H7 (cell line): Measurements from ENCODE around the gene SCN4B. TPM values are rescaled to one million over a fixed set of nuclear protein-coding genes. Genes with fewer than 3 reads are reported as not detected.

Source experiments
- DNase-seq: peaks from one replicate; pipeline ENCODE4 v3.0.0; 2012
- H3K27me3 ChIP-seq: 2 replicates; pipeline ENCODE4 v1.6.0; 2011; ENCODE audit warnings: mild to moderate bottlenecking, low read length; ENCODE audit not compliant: control insufficient read depth, insufficient read depth
- H3K36me3 ChIP-seq: replicated peaks from 2 replicates; pipeline ENCODE4 v1.5.1; 2011; ENCODE audit warnings: low read length; ENCODE audit not compliant: control insufficient read depth, insufficient read depth
- H3K4me3 ChIP-seq: 2 replicates; pipeline ENCODE4 v1.5.1; 2011; ENCODE audit warnings: low read depth, mild to moderate bottlenecking, control low read depth, low read length, moderate library complexity; ENCODE audit not compliant: insufficient read depth
- total RNA-seq: library from RNA; depleted of rRNA; stranded (reverse); fragments of >200 nt; shearing (Covaris generic); gene quantifications from 2 replicates; pipeline ENCODE4 v1.2.3, GENCODE V29; 2014

SCN4B gene
- total RNA-seq, 1 experiment from 2014 or later = 1.0 TPM

- Histone ChIP-seq H3K4me3 (no peak overlapping the region), H3K36me3 (no peaks in the 10 kb centered on the region), H3K27me3 (no peaks in the 10 kb centered on the region)
- no peak for DNase-seq
These were observed 39.8 kb downstream of the SCN4B start for GRCh38 chr11:118112711-118113430.

GRCh38 chr11:118111744-118112035 lies 40.9 kb downstream of the SCN4B start:
- H3K27me3 ChIP-seq = no peaks in the 10 kb centered on the region
- DNase-seq = no peak
- H3K4me3 ChIP-seq = no peak overlapping the region
- no peaks in the 10 kb centered on the region for H3K36me3 ChIP-seq

GRCh38 chr11:118111019-118111743 lies 41.4 kb downstream of the SCN4B start:
- Histone ChIP-seq H3K4me3 (no peak overlapping the region), H3K36me3 (no peaks in the 10 kb centered on the region), H3K27me3 (no peaks in the 10 kb centered on the region)
- DNase-seq = no peak

GRCh38 chr11:118109231-118109630 lies 43.4 kb downstream of the SCN4B start:
- Histone ChIP-seq H3K4me3 (no peak overlapping the region), H3K27me3 (no peaks in the 10 kb centered on the region), H3K36me3 (no peaks in the 10 kb centered on the region)
- no peak for DNase-seq

- Histone ChIP-seq H3K27me3 (no peaks in the 10 kb centered on the region), H3K36me3 (no peaks in the 10 kb centered on the region), H3K4me3 (no peak overlapping the region)
- DNase-seq = peak; percentile 62
These were observed 44.1 kb downstream of the SCN4B start for GRCh38 chr11:118108513-118108912.

- Histone ChIP-seq H3K36me3 (no peaks in the 10 kb centered on the region), H3K4me3 (no peak overlapping the region), H3K27me3 (no peaks in the 10 kb centered on the region)
- no peak for DNase-seq
These were observed 45.8 kb downstream of the SCN4B start for GRCh38 chr11:118106789-118107335.

- DNase-seq = no peak
These were observed 46.8 kb downstream of the SCN4B start for GRCh38 chr11:118105657-118106305.

GRCh38 chr11:118104491-118104890 lies 48.1 kb downstream of the SCN4B start:
- no peaks in the 10 kb centered on the region for H3K36me3 ChIP-seq
- DNase-seq = no peak
- H3K4me3 ChIP-seq = no peak overlapping the region
- H3K27me3 ChIP-seq = no peaks in the 10 kb centered on the region

More at GRCh38 chr11:118105657-118106305, 46.8 kb downstream of the SCN4B start:
- no peak overlapping the region for H3K4me3 ChIP-seq
- no peaks in the 10 kb centered on the region for H3K27me3 ChIP-seq
- H3K36me3 ChIP-seq = no peaks in the 10 kb centered on the region

GRCh38 chr11:118102721-118103261 lies 49.8 kb downstream of the SCN4B start:
- no peak overlapping the region for H3K4me3 ChIP-seq
- H3K27me3 ChIP-seq = no peaks in the 10 kb centered on the region
- H3K36me3 ChIP-seq = no peaks in the 10 kb centered on the region
- no peak for DNase-seq

- Histone ChIP-seq H3K36me3 (no peaks in the 10 kb centered on the region), H3K4me3 (no peak overlapping the region), H3K27me3 (no peaks in the 10 kb centered on the region)
- DNase-seq = no peak
These were observed 51.9 kb downstream of the SCN4B start for GRCh38 chr11:118100691-118101232.

GRCh38 chr11:118099838-118100556 lies 52.6 kb downstream of the SCN4B start:
- no peaks in the 10 kb centered on the region for H3K36me3 ChIP-seq
- H3K27me3 ChIP-seq = no peaks in the 10 kb centered on the region
- H3K4me3 ChIP-seq = no peak overlapping the region
- no peak for DNase-seq

GRCh38 chr11:118098996-118099837 lies 53.4 kb downstream of the SCN4B start:
- H3K36me3 ChIP-seq = no peaks in the 10 kb centered on the region
- no peak overlapping the region for H3K4me3 ChIP-seq
- no peaks in the 10 kb centered on the region for H3K27me3 ChIP-seq
- peak; percentile 67 for DNase-seq

GRCh38 chr11:118095967-118096367 lies 56.7 kb downstream of the SCN4B start:
- Histone ChIP-seq H3K4me3 (no peak overlapping the region), H3K36me3 (no peaks in the 10 kb centered on the region), H3K27me3 (no peaks in the 10 kb centered on the region)
- DNase-seq = no peak
